HT-29 (cell line): ENCODE results near the gene ZDHHC14. TPM values are rescaled to one million over a fixed set of nuclear protein-coding genes. Genes with fewer than 3 reads are reported as not detected.

ENCODE experiments used
- DNase-seq: peaks from one replicate; pipeline ENCODE4 v3.0.0-alpha.2; 2015; ENCODE audit warnings: low spot score
- total RNA-seq: library from RNA; depleted of rRNA; stranded (reverse); fragments of >200 nt; shearing (Covaris generic); gene quantifications from 2 replicates; pipeline ENCODE4 v1.2.3, GENCODE V29; 2014

Gene ZDHHC14
- total RNA-seq, 1 experiment from 2014 or later: 6.2 TPM

DNA sequence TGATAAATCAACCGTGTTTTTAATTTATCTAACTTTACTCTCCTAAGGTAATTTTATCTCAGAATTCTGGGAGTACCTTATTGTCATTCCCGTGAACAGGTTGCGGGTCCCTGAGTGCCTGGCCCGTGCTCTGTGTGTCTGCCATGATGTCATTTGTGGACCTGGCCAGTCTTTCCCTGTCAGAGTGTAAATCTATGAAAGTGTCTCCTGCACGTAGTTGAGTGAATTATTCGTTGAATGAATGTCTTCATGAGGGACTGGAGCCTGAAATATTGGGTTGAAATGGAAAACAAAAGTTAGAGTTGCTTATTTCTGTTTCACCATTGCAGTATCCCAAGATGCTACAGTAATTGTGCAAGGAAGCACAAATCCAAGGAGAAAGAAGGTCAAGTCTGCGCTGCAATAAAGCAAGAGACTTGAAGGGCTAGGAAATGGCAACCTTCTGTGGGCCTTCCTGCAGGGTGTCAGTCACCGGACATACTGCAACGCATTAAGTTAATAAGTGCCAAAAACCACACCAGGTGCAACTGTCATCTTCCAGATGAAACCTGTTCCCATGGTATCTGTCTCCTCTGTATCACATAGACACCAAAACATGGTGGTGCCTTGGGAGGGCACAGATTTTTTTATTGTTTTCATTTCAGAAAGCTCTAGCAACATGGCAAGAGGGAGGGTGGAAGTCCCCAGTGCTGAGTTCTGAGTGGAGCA, 135.5 kb downstream of the ZDHHC14 start:
- no peak for DNase-seq

DNA sequence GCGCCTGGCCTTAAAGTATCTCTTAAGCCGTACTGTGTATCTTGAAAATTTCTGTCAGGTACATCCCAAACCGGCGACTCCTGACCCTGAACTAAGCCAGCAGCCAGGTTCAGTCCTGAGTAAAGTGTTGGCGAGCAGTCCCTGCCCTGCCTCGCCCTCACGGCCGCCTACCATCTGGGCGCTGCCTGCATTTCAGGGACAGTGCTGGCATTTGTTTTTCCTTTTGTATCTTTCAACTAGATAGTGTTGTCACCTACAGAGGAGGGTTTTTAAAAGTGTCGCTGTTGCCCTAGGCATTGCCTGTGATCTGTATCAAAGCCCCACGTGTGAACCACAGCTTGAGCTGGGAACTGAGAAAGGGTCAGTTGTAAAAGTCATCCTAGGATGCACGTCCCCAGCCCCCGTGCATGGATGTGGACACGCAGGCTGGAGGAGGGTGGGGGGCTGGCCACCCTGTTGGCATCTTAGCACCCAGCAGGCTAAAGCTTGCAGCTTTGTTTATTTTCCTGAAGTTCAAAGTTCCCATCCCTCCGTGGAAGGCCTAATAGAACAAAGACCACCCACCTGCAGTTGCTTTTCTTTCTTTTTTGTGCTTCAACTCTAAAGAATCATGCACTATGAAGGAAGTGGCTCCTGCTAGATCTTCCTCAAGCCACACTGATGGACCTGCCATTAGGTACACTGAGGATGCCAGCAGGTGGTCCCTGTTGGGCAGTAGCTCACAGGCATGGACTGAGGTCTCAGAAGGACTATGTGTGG, 136.8 kb downstream of the ZDHHC14 start:
- no peak for DNase-seq

DNA sequence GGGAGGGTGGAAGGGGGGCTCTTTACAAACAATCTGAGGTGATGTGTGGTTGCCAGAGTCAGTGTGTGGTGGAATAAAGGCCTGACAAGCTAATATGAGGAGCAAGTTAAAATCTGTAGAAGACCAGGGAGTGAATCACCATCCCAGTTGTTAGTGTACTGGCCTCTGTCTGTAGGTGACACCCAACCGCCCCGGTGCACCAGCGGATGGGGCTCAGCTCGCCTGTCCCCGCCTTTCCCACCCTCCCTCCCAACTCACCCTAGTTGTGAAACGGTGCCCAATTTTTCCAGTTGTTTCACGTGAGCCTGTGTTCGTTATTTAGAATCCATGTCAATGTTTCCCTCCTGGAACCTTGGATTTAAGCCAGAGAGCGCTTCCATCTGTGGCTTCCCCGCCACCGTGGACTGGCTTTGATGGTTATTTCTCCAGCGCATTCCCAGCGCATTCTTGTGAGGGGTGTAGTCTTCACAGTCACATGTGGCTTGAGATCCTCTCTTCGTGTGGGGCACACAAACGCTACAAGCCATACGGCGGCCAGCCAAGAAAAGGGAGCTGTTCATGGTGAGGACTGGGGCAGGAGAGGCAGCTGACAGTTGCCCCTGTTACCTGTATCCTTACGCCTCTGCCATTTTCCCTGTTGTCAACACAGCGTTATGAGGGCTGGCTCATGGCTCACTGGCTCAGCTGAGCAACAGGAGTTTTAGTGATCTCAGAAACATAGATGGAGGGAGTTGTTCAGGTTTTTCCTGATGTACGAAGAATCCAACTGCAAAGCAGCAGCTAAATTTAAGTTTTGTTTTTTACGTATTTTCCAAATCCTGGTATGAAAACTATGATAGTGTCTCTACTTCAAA, 137.6 kb downstream of the ZDHHC14 start:
- DNase-seq: peak; percentile 84

DNA sequence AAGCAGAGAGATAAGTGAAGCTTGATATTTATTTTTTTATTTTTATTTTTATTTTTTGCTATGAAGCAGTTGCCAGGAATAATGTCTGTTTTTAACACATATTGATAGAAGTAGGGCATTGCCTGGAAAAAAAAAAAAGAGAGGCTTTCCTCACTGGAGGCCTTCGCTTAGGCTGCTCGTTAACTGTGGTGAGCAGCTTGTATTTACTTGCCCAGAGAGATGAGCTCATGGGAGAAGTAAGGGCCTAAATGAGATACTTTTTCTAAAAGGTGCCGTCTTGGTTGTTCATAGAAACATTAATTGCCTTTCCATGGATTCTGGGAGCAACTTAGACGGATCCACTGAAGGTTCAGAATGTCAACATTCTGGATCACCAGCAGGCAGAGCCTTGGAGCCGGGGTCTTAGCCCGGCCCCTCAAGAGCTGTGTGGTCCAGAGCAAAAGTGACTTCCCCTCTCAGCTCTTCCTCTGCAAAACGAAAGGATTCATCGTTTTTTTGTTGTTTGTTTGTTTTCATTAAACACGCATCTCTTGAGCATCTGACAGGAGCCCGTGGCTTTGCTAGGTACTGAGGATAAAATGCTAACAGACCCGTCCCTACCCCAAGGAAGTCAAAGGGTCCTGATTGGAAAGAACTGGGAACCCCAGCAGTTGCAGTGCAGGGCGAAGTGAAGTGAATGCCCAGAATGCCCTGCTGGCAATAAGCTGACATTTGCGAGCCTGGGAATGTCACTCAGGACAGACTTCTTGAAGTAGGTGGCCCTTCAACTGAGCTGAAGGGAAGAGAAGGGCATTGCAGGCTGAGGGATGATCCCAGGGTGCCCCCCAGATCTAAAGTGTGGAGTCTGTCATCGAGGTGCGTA, 138.5 kb downstream of the ZDHHC14 start:
- DNase-seq: no peak

DNA sequence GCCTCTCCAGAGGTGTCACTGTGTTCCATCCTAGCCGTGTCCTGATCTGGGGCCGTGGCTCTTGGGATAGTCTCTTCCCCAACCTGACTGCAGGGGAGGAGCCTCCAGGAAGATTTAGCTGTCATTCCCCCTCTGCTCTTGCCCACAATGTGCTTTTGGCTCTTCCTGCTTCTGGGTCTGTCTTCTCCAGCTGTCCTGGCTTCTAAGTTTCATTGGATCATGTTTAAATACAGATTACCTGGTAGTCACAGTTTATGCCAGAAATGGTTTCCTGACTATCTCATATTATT, 139.1 kb downstream of the ZDHHC14 start:
- no peak for DNase-seq

DNA sequence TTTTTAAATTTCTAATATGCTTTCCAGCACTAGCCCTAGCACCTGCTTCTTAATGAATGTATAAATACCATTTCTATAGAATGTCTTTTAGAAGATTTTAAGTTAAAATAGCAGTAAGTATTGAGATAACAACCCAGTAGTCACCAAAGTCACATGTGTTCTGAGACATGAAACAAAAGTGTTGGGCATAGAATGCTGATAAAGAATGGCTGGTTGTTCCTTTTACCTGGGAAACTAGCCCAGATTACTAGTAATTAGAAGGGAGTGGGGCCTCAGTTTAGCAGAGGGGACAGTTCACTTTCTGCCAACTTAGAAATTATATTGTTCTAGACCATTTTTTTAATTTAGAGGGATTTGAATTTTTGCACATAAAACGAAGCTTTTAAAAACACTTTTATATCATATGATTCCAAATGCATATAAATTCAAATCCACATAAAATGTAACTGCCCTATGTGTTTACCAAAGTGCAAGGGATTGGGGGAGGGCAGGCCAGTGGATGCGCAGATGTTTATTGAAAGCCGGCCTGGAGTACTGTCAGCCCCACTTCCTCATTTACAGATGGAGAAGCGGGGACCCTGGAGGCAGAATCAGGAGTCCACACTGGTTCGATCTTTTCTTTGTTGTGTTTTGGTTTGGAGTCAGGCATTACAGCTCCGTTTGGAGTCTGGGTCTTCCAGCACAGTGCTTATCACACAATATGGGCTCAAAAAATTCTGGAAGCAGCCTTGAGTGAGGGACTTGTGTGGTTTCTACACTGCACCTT, 139.8 kb downstream of the ZDHHC14 start:
- DNase-seq: no peak

DNA sequence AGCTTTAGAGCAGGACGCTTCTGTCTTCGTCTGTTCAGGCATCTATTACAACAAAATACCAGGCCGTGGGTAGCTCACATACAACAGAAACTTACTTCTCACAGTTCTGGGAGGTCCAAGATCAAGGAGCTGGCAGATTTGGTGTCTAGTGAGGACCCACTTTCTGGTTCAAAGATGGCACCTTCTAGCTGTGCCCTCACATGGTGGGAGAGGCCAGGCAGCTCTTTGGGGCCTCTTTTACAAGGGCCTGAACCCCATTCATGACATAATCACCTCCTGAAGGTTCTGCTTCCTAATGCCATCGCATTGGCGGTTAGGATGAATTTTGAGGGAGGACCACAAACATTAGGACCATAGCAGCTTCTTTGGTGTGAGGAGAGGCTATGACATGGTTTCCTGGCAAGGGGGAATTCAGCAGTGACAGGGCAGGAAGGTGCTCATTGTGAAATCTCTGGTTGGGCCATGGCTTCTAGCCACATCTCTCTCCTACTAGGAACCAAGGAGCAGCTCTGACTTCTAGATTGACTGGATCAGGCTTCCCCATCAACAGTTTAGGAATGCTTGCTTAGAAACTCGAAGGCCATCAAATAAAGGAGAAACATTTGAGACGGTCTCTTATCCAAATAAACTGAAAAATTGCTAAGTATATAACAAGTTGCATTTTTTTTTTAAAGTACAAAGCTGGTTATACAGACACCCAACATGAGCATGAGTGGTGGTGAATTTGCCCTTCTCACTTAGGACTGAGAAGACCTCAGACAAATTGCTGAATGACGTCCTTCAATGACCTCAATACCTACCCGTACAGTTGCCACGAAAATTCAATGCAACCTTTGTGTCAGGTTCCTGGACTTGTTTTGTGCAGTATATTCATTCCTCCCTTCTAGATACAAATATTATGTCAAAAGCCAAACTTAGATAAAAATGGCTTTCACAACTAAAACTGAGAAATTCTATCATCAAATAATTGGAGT, 140.7 kb downstream of the ZDHHC14 start:
- DNase-seq: no peak

DNA sequence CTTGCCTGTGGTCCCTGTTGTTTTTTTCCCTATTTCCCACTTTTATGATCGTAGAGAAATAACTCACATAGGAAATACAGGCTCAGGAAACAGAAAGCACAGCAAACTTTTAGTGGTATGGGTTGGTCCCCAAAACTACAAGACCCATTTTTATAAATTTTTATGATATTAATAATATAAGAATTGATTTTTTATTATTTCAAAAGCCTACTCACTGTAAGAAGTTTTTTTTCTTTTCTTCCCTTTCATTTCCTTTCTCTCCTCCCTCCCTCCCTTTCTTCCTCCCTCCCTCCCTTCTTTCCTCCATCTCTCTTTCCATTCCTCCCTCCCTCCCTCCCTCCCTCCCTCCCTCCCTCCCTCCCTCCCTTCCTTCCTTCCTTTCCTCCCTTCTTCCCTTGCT, 141.5 kb downstream of the ZDHHC14 start:
- DNase-seq: no peak

DNA sequence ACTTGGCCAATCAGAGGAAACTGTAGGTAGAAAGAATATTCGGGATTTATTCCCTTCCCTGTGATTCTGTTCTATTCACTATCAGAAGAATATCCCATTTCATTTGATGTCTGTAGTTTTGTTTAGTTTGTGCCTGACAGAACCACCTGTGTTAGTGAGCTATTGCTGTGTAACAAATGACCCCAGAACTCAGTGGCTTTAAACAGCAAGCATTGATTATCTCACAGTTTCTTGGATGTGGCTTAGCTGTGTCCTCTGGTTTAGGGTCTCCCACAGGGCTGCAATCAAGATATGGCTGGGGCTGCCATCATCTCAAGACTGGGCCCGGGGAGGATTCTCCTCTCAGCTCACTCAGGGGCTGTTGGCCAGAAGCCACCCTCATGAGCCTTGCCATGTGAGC, 143.7 kb downstream of the ZDHHC14 start:
- DNase-seq: no peak

DNA sequence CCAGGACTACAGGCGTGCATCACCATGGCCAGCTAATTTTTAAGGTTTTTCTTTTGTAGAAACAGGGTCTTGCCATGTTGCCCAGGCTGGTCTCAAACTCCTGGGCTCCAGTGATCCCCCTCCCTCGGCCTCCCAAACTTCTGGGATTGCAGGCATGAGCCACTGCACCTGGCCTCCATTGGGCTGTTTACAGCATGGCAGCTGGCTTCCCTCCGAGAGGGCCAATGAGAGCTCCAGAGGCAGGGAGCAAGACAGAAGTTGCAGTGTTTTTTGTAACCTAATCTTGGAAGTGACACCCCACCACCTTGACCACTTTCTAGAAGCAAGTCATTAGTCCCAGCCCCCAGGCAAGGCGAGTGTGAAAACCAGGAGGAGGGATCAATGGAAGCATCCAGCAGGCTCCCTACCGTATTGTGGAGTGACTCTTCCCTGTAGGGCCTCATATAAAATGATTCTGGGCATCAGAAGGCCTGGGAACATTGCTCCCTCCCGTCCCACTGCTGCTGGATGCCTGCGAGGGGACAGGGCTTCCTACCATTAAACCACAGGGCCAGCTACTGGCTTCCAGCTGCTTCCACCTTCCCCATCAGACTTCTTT, 144.4 kb downstream of the ZDHHC14 start:
- no peak for DNase-seq

DNA sequence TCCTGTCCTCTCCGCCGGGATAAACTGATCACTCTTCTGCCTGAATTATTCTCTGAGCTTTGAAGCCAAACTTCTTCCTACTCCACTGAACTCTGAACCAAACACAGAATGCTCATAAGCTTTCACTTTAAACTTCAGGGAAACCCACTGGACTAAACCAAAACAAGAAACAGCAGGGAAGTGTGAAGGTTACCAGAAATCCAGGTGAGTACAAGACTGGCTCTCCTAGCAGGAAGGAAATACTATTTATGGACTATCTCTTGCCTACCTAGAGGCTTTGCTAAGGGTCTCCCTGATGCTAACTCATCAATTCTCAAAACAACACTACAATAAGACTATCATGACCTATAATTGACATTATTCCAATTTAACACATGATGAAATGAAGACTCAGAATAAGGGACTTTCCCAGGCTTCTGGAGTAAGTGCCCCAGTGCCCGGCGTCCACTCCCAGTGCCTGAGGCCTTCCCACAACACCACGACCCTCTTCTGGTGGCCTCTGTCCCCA, 145.0 kb downstream of the ZDHHC14 start:
- DNase-seq: no peak

DNA sequence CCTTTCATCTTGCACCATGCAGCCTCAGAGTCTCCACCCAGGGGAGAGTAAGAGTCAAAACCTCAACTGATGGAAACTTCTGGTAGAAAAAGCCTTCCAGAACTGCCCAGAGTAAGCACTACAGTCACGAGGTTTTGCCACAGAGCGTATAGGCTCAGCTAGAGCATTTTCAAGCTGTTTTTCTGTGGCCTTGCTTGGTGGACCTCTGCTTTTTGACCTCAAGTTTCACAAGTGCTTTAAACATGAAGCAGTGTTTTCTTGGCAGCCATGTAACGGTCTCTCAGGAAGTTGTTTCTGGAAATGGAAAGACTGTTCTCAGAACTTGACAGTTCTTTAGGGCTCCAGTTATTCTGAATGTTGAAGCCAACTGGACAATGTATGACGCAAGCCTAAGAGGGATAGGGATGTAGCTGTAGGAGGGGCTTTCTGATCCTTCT, 146.5 kb downstream of the ZDHHC14 start:
- no peak for DNase-seq

DNA sequence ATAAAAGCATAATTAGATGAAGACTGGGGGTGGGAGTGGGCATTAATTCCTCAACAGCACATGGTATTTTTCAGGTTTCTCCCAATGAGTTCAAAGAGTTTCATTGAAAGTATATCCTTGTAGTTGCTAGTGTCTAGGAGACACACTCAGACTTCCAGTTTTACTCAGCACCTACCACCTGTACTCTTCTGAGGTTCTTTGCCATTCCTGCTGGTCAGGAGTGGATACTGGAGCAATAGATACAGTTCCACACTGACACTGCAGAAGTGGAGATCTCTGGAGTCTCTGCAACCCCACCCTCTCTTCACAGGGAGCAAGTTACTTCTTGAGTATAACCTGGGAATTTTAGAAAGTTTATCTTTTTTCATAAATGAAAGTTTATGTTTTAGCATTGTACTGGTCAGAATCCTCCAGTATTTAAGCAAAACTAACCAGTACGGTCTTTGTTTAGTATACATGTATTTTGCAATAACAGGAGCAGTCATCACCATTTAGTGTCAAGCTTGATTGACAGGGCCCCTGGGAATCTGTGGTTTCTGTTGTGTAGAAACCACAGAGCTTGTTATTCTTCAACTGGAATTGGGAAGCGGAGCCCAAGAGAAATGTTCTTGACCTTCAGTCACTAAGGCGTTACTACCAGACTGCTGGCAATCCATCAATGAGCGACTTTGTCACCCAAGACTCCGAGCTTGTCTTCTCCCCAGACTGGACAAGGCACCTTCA, 148.1 kb downstream of the ZDHHC14 start:
- DNase-seq: no peak

DNA sequence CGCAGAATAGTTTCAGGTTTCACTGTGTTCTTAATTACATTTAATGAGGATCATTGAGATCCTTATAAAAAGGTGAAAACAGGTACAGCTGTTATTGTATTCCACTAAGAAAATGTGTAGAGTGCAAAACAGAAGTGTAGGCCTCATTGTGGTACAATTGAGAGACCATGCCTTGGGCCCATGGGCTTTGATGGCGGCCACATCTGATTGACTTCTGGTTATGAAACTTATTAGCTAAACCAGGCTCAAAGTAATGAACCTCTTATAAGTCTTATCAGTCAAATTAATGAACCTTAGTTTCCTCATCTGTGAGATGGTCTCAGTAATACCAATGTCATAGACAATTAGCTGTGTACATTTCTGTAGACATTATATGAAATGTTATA, 148.7 kb downstream of the ZDHHC14 start:
- DNase-seq: no peak

DNA sequence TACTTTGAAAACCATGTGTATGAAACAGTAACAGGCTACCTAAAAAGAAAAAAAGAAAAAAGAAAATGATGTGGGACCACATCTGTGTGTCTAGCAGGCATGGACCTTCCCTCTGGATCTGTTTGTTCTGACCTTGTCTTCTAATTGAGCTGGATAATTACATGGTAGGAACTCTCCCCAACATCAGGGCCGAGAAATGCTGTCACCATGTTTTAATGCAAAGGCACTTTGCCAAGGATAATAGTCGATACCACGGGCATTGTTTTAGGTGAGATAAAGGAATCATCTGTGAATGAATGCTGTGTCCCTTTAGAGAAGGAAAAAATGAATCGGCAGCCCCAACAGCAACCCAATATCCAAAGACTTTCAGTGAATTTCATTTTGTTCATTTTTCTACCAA, 149.1 kb downstream of the ZDHHC14 start:
- DNase-seq: no peak

DNA sequence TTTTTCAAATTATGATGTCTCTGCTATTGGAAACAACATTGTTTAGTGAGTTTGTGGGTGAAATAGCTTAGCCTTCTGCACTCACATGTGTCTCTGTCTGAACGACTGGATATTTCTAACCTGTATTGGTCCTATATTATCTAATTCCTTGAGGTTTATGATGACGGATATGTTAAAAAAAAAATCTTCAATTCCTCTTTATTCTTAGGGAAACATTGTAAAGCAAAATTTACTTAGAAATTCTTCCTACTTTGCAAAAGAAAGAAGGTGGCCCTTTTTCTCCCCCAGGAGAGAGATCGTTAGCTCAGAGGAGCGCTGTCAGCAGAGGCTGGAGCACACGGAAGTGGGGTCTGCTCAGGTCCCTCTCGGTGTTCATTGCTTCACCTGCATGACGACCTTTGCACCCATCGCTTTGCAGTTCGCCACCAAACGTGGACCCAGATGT, 149.8 kb downstream of the ZDHHC14 start:
- DNase-seq: no peak

DNA sequence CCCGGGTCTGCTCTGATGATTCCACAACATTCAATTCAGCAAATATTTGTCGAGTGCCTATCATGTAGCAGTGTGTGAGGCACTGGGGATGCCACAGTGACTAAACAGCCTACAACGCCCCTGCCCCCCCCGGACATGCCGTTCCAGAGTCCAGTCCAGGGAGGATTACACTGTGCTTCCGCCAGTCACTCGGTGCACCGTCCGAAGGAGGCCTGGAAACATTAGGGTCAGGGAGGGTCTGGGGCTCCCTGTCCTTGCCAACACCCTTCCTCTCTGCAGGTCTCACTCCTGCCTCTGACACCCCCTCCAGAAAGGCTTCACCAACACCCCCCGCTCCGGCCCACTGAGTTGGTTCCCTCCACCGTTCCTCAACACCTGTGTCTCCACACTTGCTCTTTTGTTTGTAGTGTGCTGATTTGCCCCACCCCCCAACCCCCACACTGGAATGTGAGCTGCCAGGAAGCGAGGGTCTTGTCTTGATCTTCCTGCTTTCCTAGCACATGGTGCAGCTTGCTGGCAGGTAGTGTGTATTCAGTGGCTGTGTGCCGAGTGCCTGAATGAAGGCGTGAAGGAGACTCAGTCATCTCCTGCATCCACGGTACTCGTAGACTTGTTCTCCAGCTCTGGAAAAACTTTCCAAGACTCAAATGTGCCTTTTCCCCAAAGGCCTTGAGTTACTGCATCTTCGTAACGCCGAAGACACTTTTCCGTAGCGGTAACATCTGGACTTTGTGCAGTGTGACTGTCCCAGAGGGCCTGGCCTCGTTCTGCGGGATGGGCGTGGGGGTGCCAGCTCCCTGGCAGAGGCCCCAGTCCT, 150.4 kb downstream of the ZDHHC14 start:
- DNase-seq: peak; percentile 66
